IMR-90 (cell line): Measurements from ENCODE around the gene CPT1A. TPM values are rescaled to one million over a fixed set of nuclear protein-coding genes. Genes with fewer than 3 reads are reported as not detected.
A peak's percentile ranks its signal among the peaks of the same experiment; 100 is the strongest.

Source experiments
- ATAC-seq: fragments of 200-7000 bp; cut with Tn5 transposase; 2 replicates; pipeline ENCODE4 v1.9.1; 2020; ENCODE audit warnings: low read depth, mild to moderate bottlenecking, moderate library complexity
- BruUV-seq: library from RNA; stranded (reverse); fragments of 400-500 nt; replicated peaks from 2 replicates; lab custom pipeline; 2021; lab: Mats Ljungman, UMichigan
- CTCF ChIA-PET: fragments of 300-600 bp; formaldehyde crosslinking; extraction: SDS; loops from one replicate; lab custom pipeline; 2021; ENCODE audit warnings: antibody characterized with exemption; lab: Yijun Ruan, JAX
- POLR2A ChIA-PET: fragments of 300-600 bp; sonication (Branson Sonifier 250); formaldehyde crosslinking; loops from one replicate; lab custom pipeline; 2022; ENCODE audit warnings: antibody characterized with exemption; ENCODE audit not compliant: unreplicated experiment; lab: Charles Lee
- DNase-seq: peaks from one replicate; pipeline ENCODE4 v3.0.0; 2013
- H2AFZ ChIP-seq: replicated peaks from 2 replicates; pipeline ENCODE3; 2013; ENCODE audit warnings: low read length, mild to moderate bottlenecking; ENCODE audit not compliant: poor library complexity
- H2AK5ac ChIP-seq: 2 replicates; pipeline ENCODE4 v1.6.1; 2013; ENCODE audit warnings: low read depth, low read length, inconsistent platforms
- H2AK9ac ChIP-seq: replicated peaks from 2 replicates; pipeline ENCODE3; 2013; ENCODE audit warnings: mild to moderate bottlenecking, low read depth, low read length, moderate library complexity; ENCODE audit not compliant: poor library complexity
- H2BK120ac ChIP-seq: 2 replicates; pipeline ENCODE4 v1.6.1; 2013; ENCODE audit warnings: low read depth, low read length, inconsistent platforms
- H2BK15ac ChIP-seq: 3 replicates; pipeline ENCODE4 v1.6.1; 2013; ENCODE audit warnings: low read depth, low read length, inconsistent platforms
- H2BK20ac ChIP-seq: 2 replicates; pipeline ENCODE4 v1.6.1; 2013; ENCODE audit warnings: low read depth, mild to moderate bottlenecking, inconsistent platforms, low read length, moderate library complexity
- H2BK5ac ChIP-seq: 2 replicates; pipeline ENCODE4 v1.6.1; 2013; ENCODE audit warnings: mild to moderate bottlenecking, low read depth, low read length, inconsistent platforms; ENCODE audit not compliant: poor library complexity, severe bottlenecking
- H3K14ac ChIP-seq: replicated peaks from 2 replicates; pipeline ENCODE4 v1.6.1; 2013; ENCODE audit warnings: low read depth, low read length, inconsistent platforms
- H3K18ac ChIP-seq: 2 replicates; pipeline ENCODE4 v1.6.1; 2013; ENCODE audit warnings: low read depth, low read length, control low read depth
- H3K23ac ChIP-seq: 2 replicates; pipeline ENCODE4 v1.6.1; 2013; ENCODE audit warnings: low read depth, low read length, inconsistent platforms
- H3K27ac ChIP-seq: 2 replicates; pipeline ENCODE4 v1.5.1; 2013; ENCODE audit warnings: mild to moderate bottlenecking, control low read depth, low read length; ENCODE audit not compliant: insufficient read depth
- H3K27me3 ChIP-seq: 2 replicates; pipeline ENCODE4 v1.6.1; 2013; ENCODE audit warnings: low read length; ENCODE audit not compliant: control insufficient read depth, insufficient read depth
- H3K36me3 ChIP-seq: 2 replicates; pipeline ENCODE4 v1.6.1; 2013; ENCODE audit warnings: low read length, mixed read lengths; ENCODE audit not compliant: control insufficient read depth, insufficient read depth
- H3K4ac ChIP-seq: 2 replicates; pipeline ENCODE4 v1.6.1; 2013; ENCODE audit warnings: low read depth, low read length, inconsistent platforms
- H3K4me1 ChIP-seq: 2 replicates; pipeline ENCODE4 v1.6.1; 2013; ENCODE audit warnings: low read length, mixed read lengths; ENCODE audit not compliant: control insufficient read depth, insufficient read depth
- H3K4me2 ChIP-seq: 2 replicates; pipeline ENCODE4 v1.6.1; 2013; ENCODE audit warnings: low read depth, mild to moderate bottlenecking, control low read depth, low read length, moderate library complexity
- H3K4me3 ChIP-seq: 2 replicates; pipeline ENCODE4 v1.5.1; 2013; ENCODE audit warnings: low read depth, mild to moderate bottlenecking, control low read depth, low read length, moderate library complexity; ENCODE audit not compliant: insufficient read depth
- H3K56ac ChIP-seq: 2 replicates; pipeline ENCODE4 v1.6.1; 2013; ENCODE audit warnings: low read length, inconsistent platforms; ENCODE audit not compliant: insufficient read depth; ENCODE audit errors: extremely low read depth
- H3K79me1 ChIP-seq, 2 experiments: 2 replicates each; pipeline ENCODE4 v1.6.1; 2013; ENCODE audit warnings: low read length in 2 of 2, inconsistent platforms in 1 of 2, low read depth in 1 of 2
- H3K9ac ChIP-seq: 2 replicates; pipeline ENCODE4 v1.6.1; 2013; ENCODE audit warnings: low read depth, low read length, control low read depth
- H3K9me1 ChIP-seq: 2 replicates; pipeline ENCODE4 v1.6.1; 2013; ENCODE audit warnings: low read length, inconsistent platforms; ENCODE audit not compliant: insufficient read depth
- H3K9me3 ChIP-seq: 2 replicates; pipeline ENCODE4 v1.6.1; 2013; ENCODE audit warnings: low read length; ENCODE audit not compliant: control insufficient read depth, insufficient read depth
- H4K20me1 ChIP-seq: 2 replicates; pipeline ENCODE4 v1.6.1; 2013; ENCODE audit warnings: low read length, inconsistent platforms; ENCODE audit not compliant: insufficient read depth
- H4K5ac ChIP-seq: 2 replicates; pipeline ENCODE4 v1.6.1; 2013; ENCODE audit warnings: mild to moderate bottlenecking, low read depth, low read length, control low read depth
- H4K8ac ChIP-seq, 2 experiments: 2 replicates each; pipeline ENCODE4 v1.6.1; 2013; ENCODE audit warnings: low read depth in 2 of 2, low read length in 2 of 2, control low read depth in 1 of 2, inconsistent platforms in 1 of 2
- H4K91ac ChIP-seq: 2 replicates; pipeline ENCODE4 v1.6.1; 2013; ENCODE audit warnings: low read depth, low read length, inconsistent platforms; ENCODE audit not compliant: insufficient read depth
- RCOR1 ChIP-seq: IDR thresholded peaks from 2 replicates; pipeline ENCODE4 v1.6.1; 2012; ENCODE audit warnings: mild to moderate bottlenecking, low read length, improper control_type of control experiment; ENCODE audit not compliant: insufficient replicate concordance
- WGBS, 2 experiments: methylation state at CpG; one replicate each; pipeline versions ENCODE4 v1.1.5 to v1.1.7; 2013; ENCODE audit warnings: missing lambda C conversion rate in 2 of 2; ENCODE audit not compliant: insufficient read length in 1 of 2; ENCODE audit errors: extremely low coverage in 2 of 2; 5-methylcytosine and 5-hydroxymethylcytosine counted together
- dilution Hi-C: fragments of 300-500 bp; cut with HindIII; formaldehyde crosslinking; loops from one replicate; pipeline ENCODE4 v1.14.3; 2018; ENCODE audit warnings: low sequenced_read_pairs; ENCODE audit not compliant: unreplicated experiment
- in situ Hi-C: fragments of 300-500 bp; cut with MboI; formaldehyde crosslinking; loops from 3 replicates; pipeline ENCODE4 v1.14.3; 2019; ENCODE audit warnings: low sequenced_read_pairs, inconsistent platforms, mixed read lengths
- intact Hi-C: fragments of 100-400 bp; cut with micrococcal nuclease; formaldehyde crosslinking; loops from 2 replicates; pipeline ENCODE4 v1.10.0; 2022
- polyA plus RNA-seq, 3 experiments: library from polyadenylated mRNA; depleted of rRNA; stranded (reverse); fragments of >200 nt; gene quantifications; 2 replicates each; pipeline ENCODE4 v1.2.3, GENCODE V29; 2012; ENCODE audit warnings: low replicate concordance in 1 of 3
- total RNA-seq: library from RNA; depleted of rRNA; stranded (reverse); fragments of >200 nt; gene quantifications from 2 replicates; pipeline ENCODE4 v1.2.3, GENCODE V29; 2012
- TF ChIP-seq, protein P1 (sequence below): conservative IDR thresholded peaks from 2 replicates; pipeline ENCODE4 v1.5.1; 2012; ENCODE audit warnings: mild to moderate bottlenecking, low read depth, low read length, improper control_type of control experiment

The CPT1A gene
- total and polyA plus RNA-seq, 2 of the 4 experiments (the other 2 are of a cell fraction), result 15.4 to 21.3 TPM

DNA sequence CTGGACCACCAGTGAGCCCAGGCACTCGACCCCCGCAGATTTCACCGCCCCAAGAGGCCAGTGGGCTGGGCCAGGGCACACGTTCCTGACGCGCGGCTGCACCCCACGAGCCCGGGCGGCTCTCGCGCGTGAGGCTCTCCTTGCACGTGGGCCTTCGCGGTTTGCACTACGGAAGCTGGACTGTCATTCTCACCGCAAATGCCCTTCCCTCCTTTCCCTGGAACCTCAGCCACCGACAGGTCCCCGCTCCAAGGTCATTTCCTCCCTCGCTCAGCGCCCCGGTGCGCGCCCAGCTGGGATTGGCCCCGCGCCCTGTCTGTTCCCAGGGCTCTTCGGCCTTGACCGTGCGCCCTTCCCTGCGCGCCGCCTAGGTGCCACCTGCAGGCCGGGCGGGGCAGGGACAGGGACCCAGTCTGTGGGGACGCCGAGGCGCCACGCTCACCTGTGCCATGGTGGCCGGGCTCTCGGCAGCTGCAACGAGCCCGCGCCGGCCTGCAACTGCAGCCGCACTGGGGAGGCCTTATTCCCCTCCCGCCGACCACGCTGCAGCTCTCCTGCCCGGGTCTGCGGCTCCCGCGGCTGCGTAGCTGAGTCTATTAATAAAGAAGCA lies 2.1 kb upstream of the CPT1A start:
- DNase-seq, result no peak
- H2AFZ ChIP-seq, result peak overlapping the region; percentile 90
- dilution Hi-C loops, result no loop called here

More for the DNA sequence above, 2.1 kb upstream of the CPT1A start:
- H3K4me1 ChIP-seq, result peaks cover 11% of the 10 kb centered on the region
- no peak for ATAC-seq
- H2AK5ac ChIP-seq, result no peak overlapping the region
- in situ Hi-C loops, result no loop called here
- peaks cover 8% of the 10 kb centered on the region for H4K20me1 ChIP-seq
- peaks cover 7 to 25% of the 10 kb centered on the region in 2 experiments; a peak in 3 of 4 replicates for H3K79me1 ChIP-seq
- no peak overlapping the region for H2BK20ac ChIP-seq
- no peak overlapping the region for H3K9ac ChIP-seq
- no peak overlapping the region for H3K4ac ChIP-seq
- no peak overlapping the region for H3K23ac ChIP-seq
- TF ChIP-seq, protein P1, sequence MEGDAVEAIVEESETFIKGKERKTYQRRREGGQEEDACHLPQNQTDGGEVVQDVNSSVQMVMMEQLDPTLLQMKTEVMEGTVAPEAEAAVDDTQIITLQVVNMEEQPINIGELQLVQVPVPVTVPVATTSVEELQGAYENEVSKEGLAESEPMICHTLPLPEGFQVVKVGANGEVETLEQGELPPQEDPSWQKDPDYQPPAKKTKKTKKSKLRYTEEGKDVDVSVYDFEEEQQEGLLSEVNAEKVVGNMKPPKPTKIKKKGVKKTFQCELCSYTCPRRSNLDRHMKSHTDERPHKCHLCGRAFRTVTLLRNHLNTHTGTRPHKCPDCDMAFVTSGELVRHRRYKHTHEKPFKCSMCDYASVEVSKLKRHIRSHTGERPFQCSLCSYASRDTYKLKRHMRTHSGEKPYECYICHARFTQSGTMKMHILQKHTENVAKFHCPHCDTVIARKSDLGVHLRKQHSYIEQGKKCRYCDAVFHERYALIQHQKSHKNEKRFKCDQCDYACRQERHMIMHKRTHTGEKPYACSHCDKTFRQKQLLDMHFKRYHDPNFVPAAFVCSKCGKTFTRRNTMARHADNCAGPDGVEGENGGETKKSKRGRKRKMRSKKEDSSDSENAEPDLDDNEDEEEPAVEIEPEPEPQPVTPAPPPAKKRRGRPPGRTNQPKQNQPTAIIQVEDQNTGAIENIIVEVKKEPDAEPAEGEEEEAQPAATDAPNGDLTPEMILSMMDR, result 0 out of 2 replicates have a peak, but pooled peaks have one; percentile 5
- TF ChIP-seq RCOR1, result no peak
- no peak overlapping the region for H3K4me3 ChIP-seq
- intact Hi-C loops, result loop anchor here (5.0 kb wide), 1 partner anchor 168 kb away; the partner anchor contains the start of gene MRGPRF
- no peaks in the 10 kb centered on the region for H3K9me3 ChIP-seq
- H2BK120ac ChIP-seq, result no peak overlapping the region
- ChIA-PET POLR2A (no interaction called here), CTCF (interaction anchor here (0.6 kb wide), 1 partner anchor 352 kb away, joined by 3 read pairs; no protein-coding TSS in a partner anchor)
- H2BK15ac ChIP-seq, result no peak overlapping the region
- H3K36me3 ChIP-seq, result no peaks in the 10 kb centered on the region
- BruUV-seq, result no TSS peak
- H4K5ac ChIP-seq, result no peak overlapping the region
- no peak overlapping the region for H3K14ac ChIP-seq
- no peak overlapping the region for H3K18ac ChIP-seq
- peak overlapping the region in 1 of 2 experiments; percentile 4; a peak in 1 of 4 replicates for H4K8ac ChIP-seq
- peaks cover 17% of the 10 kb centered on the region for H3K27me3 ChIP-seq
- 24% methylated on average over 22 of the region's 54 CpGs; no CpG with 5 or more reads in 1 of the 2 experiments for WGBS, 2 experiments
- no peaks in the 10 kb centered on the region for H3K9me1 ChIP-seq
- no peak overlapping the region for H2AK9ac ChIP-seq
- H3K56ac ChIP-seq, result no peak overlapping the region
- H2BK5ac ChIP-seq, result no peak overlapping the region
- peak overlapping the region; percentile 8; the same call in 1 of the 2 replicates for H3K4me2 ChIP-seq
- H3K27ac ChIP-seq, result no peak overlapping the region
- H4K91ac ChIP-seq, result no peak overlapping the region
